Karpas-422 (cell line): ENCODE measurements around the gene KCNK17. TPM values are rescaled to one million over a fixed set of nuclear protein-coding genes. Genes with fewer than 3 reads are reported as not detected.

ENCODE experiments used
- DNase-seq: peaks from one replicate; pipeline ENCODE4 v3.0.0-alpha.2; 2015
- H2AFZ ChIP-seq: fragments of 200-600 bp; sonication (generic); 2 replicates; pipeline ENCODE4 v1.6.1; 2014; ENCODE audit warnings: antibody characterized with exemption, low read length, mixed read lengths
- H3K27ac ChIP-seq: fragments of 200-600 bp; sonication (generic); 2 replicates; pipeline ENCODE4 v1.5.1; 2014; ENCODE audit warnings: mild to moderate bottlenecking, low read length, moderate library complexity
- H3K27me3 ChIP-seq: fragments of 200-600 bp; sonication (generic); 2 replicates; pipeline ENCODE4 v1.6.1; 2014; ENCODE audit warnings: low read length, mixed read lengths
- H3K36me3 ChIP-seq: fragments of 200-600 bp; sonication (generic); 2 replicates; pipeline ENCODE4 v1.6.1; 2014; ENCODE audit warnings: low read length, mixed read lengths; ENCODE audit not compliant: insufficient read depth
- H3K4me1 ChIP-seq: fragments of 200-600 bp; sonication (generic); 2 replicates; pipeline ENCODE4 v1.6.1; 2014; ENCODE audit warnings: mild to moderate bottlenecking, low read length, mixed read lengths
- H3K4me2 ChIP-seq: fragments of 200-600 bp; sonication (generic); 2 replicates; pipeline ENCODE4 v1.6.1; 2014; ENCODE audit warnings: low read length, low read depth, mild to moderate bottlenecking; ENCODE audit not compliant: poor library complexity, severe bottlenecking
- H3K4me3 ChIP-seq: fragments of 200-600 bp; sonication (generic); 2 replicates; pipeline ENCODE4 v1.5.1; 2014; ENCODE audit warnings: mild to moderate bottlenecking, antibody characterized with exemption, low read length, mixed read lengths
- H3K79me2 ChIP-seq: fragments of 200-600 bp; sonication (generic); 2 replicates; pipeline ENCODE4 v1.6.1; 2014; ENCODE audit warnings: mild to moderate bottlenecking, low read length, mixed read lengths
- H3K9ac ChIP-seq: fragments of 200-600 bp; sonication (generic); 2 replicates; pipeline ENCODE4 v1.6.0; 2014; ENCODE audit warnings: low read length
- H3K9me2 ChIP-seq: fragments of 200-600 bp; sonication (generic), shearing (Covaris generic); replicated peaks from 2 replicates; pipeline ENCODE4 v1.6.0; 2014; ENCODE audit warnings: mild to moderate bottlenecking, low read length, moderate library complexity; ENCODE audit not compliant: insufficient read depth
- H3K9me3 ChIP-seq: fragments of 300-700, 200-600 bp; sonication (generic); 2 replicates; pipeline ENCODE4 v1.6.1; 2014; ENCODE audit warnings: low read length, mixed read lengths
- H4K20me1 ChIP-seq: fragments of 200-600 bp; sonication (generic); 2 replicates; pipeline ENCODE4 v1.6.1; 2014; ENCODE audit warnings: mild to moderate bottlenecking, antibody characterized with exemption, low read length, low read depth; ENCODE audit not compliant: insufficient read depth
- total RNA-seq: library from RNA; depleted of rRNA; stranded (reverse); fragments of >200 nt; shearing (Covaris generic); gene quantifications from 2 replicates; pipeline ENCODE4 v1.2.3, GENCODE V29; 2014; ENCODE audit warnings: low replicate concordance

KCNK17 gene
- total RNA-seq, 1 experiment from 2014 or later, result not detected

- Histone ChIP-seq H2AFZ (no peak overlapping the region), H3K4me1 (no peaks in the 10 kb centered on the region)
Measured at GRCh38 chr6:39341352-39341751, 27.1 kb upstream of the KCNK17 start.

GRCh38 chr6:39339868-39340550 is 25.8 kb upstream of the KCNK17 start:
- no peaks in the 10 kb centered on the region for H3K4me1 ChIP-seq
- H3K9me3 ChIP-seq, result no peaks in the 10 kb centered on the region
- H3K4me3 ChIP-seq, result no peak overlapping the region
- no peak overlapping the region for H3K27ac ChIP-seq
- H3K27me3 ChIP-seq, result no peaks in the 10 kb centered on the region
- H3K36me3 ChIP-seq, result no peaks in the 10 kb centered on the region
- no peak overlapping the region for H2AFZ ChIP-seq
- DNase-seq, result no peak
- H4K20me1 ChIP-seq, result no peaks in the 10 kb centered on the region
- H3K9ac ChIP-seq, result no peak overlapping the region
- no peaks in the 10 kb centered on the region for H3K9me2 ChIP-seq
- H3K79me2 ChIP-seq, result no peaks in the 10 kb centered on the region
- H3K4me2 ChIP-seq, result no peak overlapping the region

More at GRCh38 chr6:39341352-39341751, 27.1 kb upstream of the KCNK17 start:
- Histone ChIP-seq H3K4me2 (no peak overlapping the region), H3K9ac (no peak overlapping the region), H3K36me3 (no peaks in the 10 kb centered on the region), H4K20me1 (no peaks in the 10 kb centered on the region), H3K9me3 (no peaks in the 10 kb centered on the region), H3K9me2 (no peaks in the 10 kb centered on the region), H3K27ac (no peak overlapping the region), H3K79me2 (no peaks in the 10 kb centered on the region), H3K27me3 (no peaks in the 10 kb centered on the region), H3K4me3 (no peak overlapping the region)
- DNase-seq, result no peak

- H3K36me3 ChIP-seq, result no peaks in the 10 kb centered on the region
- no peaks in the 10 kb centered on the region for H3K27me3 ChIP-seq
- H2AFZ ChIP-seq, result no peak overlapping the region
- H3K9me3 ChIP-seq, result no peaks in the 10 kb centered on the region
- no peaks in the 10 kb centered on the region for H3K4me1 ChIP-seq
- H3K4me3 ChIP-seq, result no peak overlapping the region
- H4K20me1 ChIP-seq, result no peaks in the 10 kb centered on the region
- no peak overlapping the region for H3K9ac ChIP-seq
- no peak for DNase-seq
- H3K9me2 ChIP-seq, result no peaks in the 10 kb centered on the region
- H3K79me2 ChIP-seq, result no peaks in the 10 kb centered on the region
- no peak overlapping the region for H3K4me2 ChIP-seq
- no peak overlapping the region for H3K27ac ChIP-seq
Measured at GRCh38 chr6:39339096-39339867, 25.1 kb upstream of the KCNK17 start.

- H3K36me3 ChIP-seq, result no peaks in the 10 kb centered on the region
- no peak overlapping the region for H3K27ac ChIP-seq
- no peak overlapping the region for H2AFZ ChIP-seq
- no peak for DNase-seq
- no peaks in the 10 kb centered on the region for H3K4me1 ChIP-seq
- no peak overlapping the region for H3K9ac ChIP-seq
- no peaks in the 10 kb centered on the region for H3K9me3 ChIP-seq
- H3K4me2 ChIP-seq, result no peak overlapping the region
- no peaks in the 10 kb centered on the region for H3K9me2 ChIP-seq
- no peaks in the 10 kb centered on the region for H4K20me1 ChIP-seq
- H3K79me2 ChIP-seq, result no peaks in the 10 kb centered on the region
- no peaks in the 10 kb centered on the region for H3K27me3 ChIP-seq
- H3K4me3 ChIP-seq, result no peak overlapping the region
Measured at GRCh38 chr6:39338397-39338796, 24.2 kb upstream of the KCNK17 start.

- no peaks in the 10 kb centered on the region for H4K20me1 ChIP-seq
- no peaks in the 10 kb centered on the region for H3K9me2 ChIP-seq
- H3K4me2 ChIP-seq, result no peak overlapping the region
- H3K9me3 ChIP-seq, result no peaks in the 10 kb centered on the region
- no peak overlapping the region for H2AFZ ChIP-seq
- H3K27me3 ChIP-seq, result no peaks in the 10 kb centered on the region
- no peak for DNase-seq
- H3K9ac ChIP-seq, result no peak overlapping the region
- no peaks in the 10 kb centered on the region for H3K79me2 ChIP-seq
- no peak overlapping the region for H3K27ac ChIP-seq
- no peak overlapping the region for H3K4me3 ChIP-seq
- H3K4me1 ChIP-seq, result no peaks in the 10 kb centered on the region
- H3K36me3 ChIP-seq, result no peaks in the 10 kb centered on the region
Measured at GRCh38 chr6:39335780-39336545, 21.7 kb upstream of the KCNK17 start.

- no peaks in the 10 kb centered on the region for H3K27me3 ChIP-seq
- H3K9ac ChIP-seq, result no peak overlapping the region
- no peak overlapping the region for H3K4me3 ChIP-seq
- H2AFZ ChIP-seq, result no peak overlapping the region
- H3K9me2 ChIP-seq, result no peaks in the 10 kb centered on the region
- no peak for DNase-seq
- H3K4me2 ChIP-seq, result no peak overlapping the region
- H3K4me1 ChIP-seq, result no peaks in the 10 kb centered on the region
- no peaks in the 10 kb centered on the region for H3K79me2 ChIP-seq
- no peaks in the 10 kb centered on the region for H3K9me3 ChIP-seq
- no peak overlapping the region for H3K27ac ChIP-seq
- H3K36me3 ChIP-seq, result no peaks in the 10 kb centered on the region
- no peaks in the 10 kb centered on the region for H4K20me1 ChIP-seq
Measured at GRCh38 chr6:39333644-39334438, 19.6 kb upstream of the KCNK17 start.

GRCh38 chr6:39330476-39330875 is 16.3 kb upstream of the KCNK17 start:
- H3K4me1 ChIP-seq, result no peaks in the 10 kb centered on the region
- no peaks in the 10 kb centered on the region for H3K36me3 ChIP-seq
- H2AFZ ChIP-seq, result no peak overlapping the region
- DNase-seq, result no peak
- H3K79me2 ChIP-seq, result no peaks in the 10 kb centered on the region
- no peaks in the 10 kb centered on the region for H3K9me3 ChIP-seq
- H3K27ac ChIP-seq, result no peak overlapping the region
- H3K9me2 ChIP-seq, result no peaks in the 10 kb centered on the region
- no peak overlapping the region for H3K4me2 ChIP-seq
- H4K20me1 ChIP-seq, result no peaks in the 10 kb centered on the region
- H3K9ac ChIP-seq, result no peak overlapping the region
- no peaks in the 10 kb centered on the region for H3K27me3 ChIP-seq
- no peak overlapping the region for H3K4me3 ChIP-seq
